Measurements from ENCODE around the gene DST. TPM values are rescaled to one million over a fixed set of nuclear protein-coding genes. Genes with fewer than 3 reads are reported as not detected.

Gene DST
- total and polyA plus RNA-seq, 2 donors (not counting 1 experiment from before 2014, with no cell fraction given): 1.5 to 1.9 TPM

GRCh38 chr6:56435754-56436153 lies 206.9 kb downstream of the DST start:
- Mint-ChIP-seq H3K27ac (no peak overlapping the region), H3K4me3 (no peak overlapping the region), H3K9me3 (ENCODE audit: insufficient read depth) (no peaks in the 10 kb centered on the region), H3K4me1 (no peaks in the 10 kb centered on the region), H3K27me3 (peaks cover 5% of the 10 kb centered on the region)
- TF ChIP-seq CTCF (IDR thresholded peaks at IDR 0.05) (no peak), EZH2 (IDR thresholded peaks at IDR 0.05; ENCODE audit: borderline replicate concordance, insufficient read depth, low read depth, low read length, poor library complexity, severe bottlenecking) (no peak)
- WGBS (ENCODE audit: insufficient coverage): 94% methylated on average over 2 of the region's 4 CpGs
- Histone ChIP-seq H3K4me1 (ENCODE audit: control insufficient read depth in 2 of 2, insufficient read depth in 2 of 2, low read length in 2 of 2) (no peaks in the 10 kb centered on the region), H3K9me3 (ENCODE audit: control extremely low read depth in 1 of 3, control insufficient read depth in 2 of 3, insufficient read depth in 1 of 3, low read length in 2 of 3) (peaks cover 0 to 22% (median 0%) of the 10 kb centered on the region in 3 donors), H3K4me3 (ENCODE audit: control extremely low read depth in 1 of 5, extremely low read depth in 1 of 5, insufficient read depth in 1 of 5, low read depth in 2 of 5, low read length in 4 of 5) (no peak overlapping the region), H3K27ac (ENCODE audit: low read length in 2 of 2) (no peak overlapping the region), H3K9ac (ENCODE audit: low read length) (no peak overlapping the region), H3K79me2 (ENCODE audit: control insufficient read depth, insufficient read depth, low read length) (no peaks in the 10 kb centered on the region), H3K27me3 (replicated peaks in 1 of 4; ENCODE audit: control extremely low read depth in 1 of 4, control insufficient read depth in 3 of 4, insufficient read depth in 4 of 4, low read length in 3 of 4) (no peaks in the 10 kb centered on the region), H3K4me2 (replicated peaks; ENCODE audit: low read depth, low read length, poor library complexity, severe bottlenecking) (no peak overlapping the region), H4K20me1 (ENCODE audit: control insufficient read depth, insufficient read depth, low read length, poor library complexity, severe bottlenecking) (no peaks in the 10 kb centered on the region), H3K36me3 (replicated peaks in 1 of 2; ENCODE audit: control extremely low read depth in 1 of 2, control insufficient read depth in 1 of 2, extremely low read depth in 1 of 2, insufficient read depth in 2 of 2, low read length in 1 of 2) (no peaks in the 10 kb centered on the region), H2AFZ (ENCODE audit: insufficient read depth, low read depth, low read length, poor library complexity, severe bottlenecking) (no peak overlapping the region)
- ChIA-PET CTCF (no interaction called here), POLR2A (no interaction called here)
- ATAC-seq (ENCODE audit: low read depth) (no peak), DNase-seq (no peak)
- intact Hi-C loops (cut with micrococcal nuclease): no loop called here

GRCh38 chr6:56435326-56435725 lies 207.4 kb downstream of the DST start:
- no peak overlapping the region for H3K9ac ChIP-seq (ENCODE audit: low read length)
- peaks cover 0 to 25% (median 0%) of the 10 kb centered on the region in 3 donors for H3K9me3 ChIP-seq (ENCODE audit: control extremely low read depth in 1 of 3, control insufficient read depth in 2 of 3, insufficient read depth in 1 of 3, low read length in 2 of 3)
- intact Hi-C loops (cut with micrococcal nuclease): no loop called here
- TF ChIP-seq CTCF (IDR thresholded peaks at IDR 0.05): no peak
- no peak for TF ChIP-seq EZH2 (IDR thresholded peaks at IDR 0.05; ENCODE audit: borderline replicate concordance, insufficient read depth, low read depth, low read length, poor library complexity, severe bottlenecking)
- no peak overlapping the region for H3K4me3 ChIP-seq (ENCODE audit: control extremely low read depth in 1 of 5, extremely low read depth in 1 of 5, insufficient read depth in 1 of 5, low read depth in 2 of 5, low read length in 4 of 5)
- CTCF ChIA-PET: no interaction called here
- no CpG with 5 or more reads among the region's 2 CpGs for WGBS (ENCODE audit: insufficient coverage)
- H3K79me2 ChIP-seq (ENCODE audit: control insufficient read depth, insufficient read depth, low read length): no peaks in the 10 kb centered on the region
- ATAC-seq (ENCODE audit: low read depth) (no peak), DNase-seq (no peak)
- H3K27ac ChIP-seq (ENCODE audit: low read length in 2 of 2): no peak overlapping the region
- peaks cover 5% of the 10 kb centered on the region for H3K27me3 Mint-ChIP-seq
- H3K4me1 ChIP-seq (ENCODE audit: control insufficient read depth in 2 of 2, insufficient read depth in 2 of 2, low read length in 2 of 2): no peaks in the 10 kb centered on the region
- no peak overlapping the region for H3K4me3 Mint-ChIP-seq
- no peaks in the 10 kb centered on the region for H3K4me1 Mint-ChIP-seq
- H3K27ac Mint-ChIP-seq: no peak overlapping the region
- no peak overlapping the region for H2AFZ ChIP-seq (ENCODE audit: insufficient read depth, low read depth, low read length, poor library complexity, severe bottlenecking)
- POLR2A ChIA-PET: no interaction called here
- no peaks in the 10 kb centered on the region for H3K9me3 Mint-ChIP-seq (ENCODE audit: insufficient read depth)
- no peak overlapping the region for H3K4me2 ChIP-seq (replicated peaks; ENCODE audit: low read depth, low read length, poor library complexity, severe bottlenecking)
- no peaks in the 10 kb centered on the region for H3K36me3 ChIP-seq (replicated peaks in 1 of 2; ENCODE audit: control extremely low read depth in 1 of 2, control insufficient read depth in 1 of 2, extremely low read depth in 1 of 2, insufficient read depth in 2 of 2, low read length in 1 of 2)
- H3K27me3 ChIP-seq (replicated peaks in 1 of 4; ENCODE audit: control extremely low read depth in 1 of 4, control insufficient read depth in 3 of 4, insufficient read depth in 4 of 4, low read length in 3 of 4): no peaks in the 10 kb centered on the region
- H4K20me1 ChIP-seq (ENCODE audit: control insufficient read depth, insufficient read depth, low read length, poor library complexity, severe bottlenecking): no peaks in the 10 kb centered on the region

Measured in B cell (primary cell).